ENCODE data around the gene PTPRR. TPM values are rescaled to one million over a fixed set of nuclear protein-coding genes. Genes with fewer than 3 reads are reported as not detected.

Gene PTPRR
- total and polyA plus RNA-seq, 10 of the 15 experiments (the other 5 are each of a cell fraction or from before 2014, with no cell fraction given), result 0.14 to 3.1 (median 0.42) TPM

DNA sequence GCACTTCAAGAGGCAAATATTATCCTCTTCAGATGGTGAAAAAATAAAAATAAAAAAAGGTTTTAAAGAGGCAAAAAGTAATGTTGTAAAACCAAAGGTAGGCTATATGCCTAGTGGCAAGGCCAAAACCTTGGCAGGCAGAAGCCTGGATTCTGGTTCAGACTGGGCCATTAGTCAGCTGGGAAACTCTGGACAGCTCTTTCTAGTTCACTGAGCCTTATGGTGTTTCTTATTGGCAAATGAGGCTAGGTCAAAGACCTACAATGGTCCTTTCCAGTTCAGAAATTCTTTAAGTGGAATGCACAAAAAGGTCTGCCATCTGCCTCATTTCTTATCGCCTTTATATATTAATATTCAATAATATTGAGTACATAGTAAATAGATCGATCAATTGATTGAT lies 327.9 kb downstream of the PTPRR start (continued):
- no peak for TF ChIP-seq REST (IDR thresholded peaks at IDR 0.05; ENCODE audit: low read depth, low read length)
- TF ChIP-seq RUNX3 (IDR thresholded peaks at IDR 0.05; ENCODE audit: low read length), result no peak

GRCh38 chr12:70590549-70591226 lies 329.9 kb downstream of the PTPRR start:
- Histone ChIP-seq H4K20me1 (ENCODE audit: control insufficient read depth, insufficient read depth) (no peaks in the 10 kb centered on the region), H2AFZ (ENCODE audit: control insufficient read depth, low read depth, low read length) (no peak overlapping the region), H3K4me2 (ENCODE audit: control insufficient read depth, insufficient read depth) (no peak overlapping the region), H3K4me1 (ENCODE audit: control insufficient read depth, insufficient read depth, low read length) (no peaks in the 10 kb centered on the region), H3K27ac (ENCODE audit: control insufficient read depth, insufficient read depth) (no peak overlapping the region), H3K9me3 (replicated peaks; ENCODE audit: control insufficient read depth, insufficient read depth, low read length) (no peaks in the 10 kb centered on the region), H3K4me3 (no peak overlapping the region), H3K36me3 (ENCODE audit: control insufficient read depth in 2 of 2, insufficient read depth in 2 of 2, low read length in 1 of 2) (no peaks in the 10 kb centered on the region), H3K9ac (ENCODE audit: control insufficient read depth, insufficient read depth, low read length) (no peak overlapping the region), H3K27me3 (replicated peaks in 1 of 2; ENCODE audit: control insufficient read depth in 2 of 2, insufficient read depth in 2 of 2, low read length in 1 of 2) (no peaks in the 10 kb centered on the region), H3K79me2 (ENCODE audit: control insufficient read depth, insufficient read depth, low read length) (no peaks in the 10 kb centered on the region)
- ChIA-PET POLR2A (interaction anchor here (0.7 kb wide), 1 partner anchor 500 kb away, joined by 4 read pairs; no protein-coding TSS in a partner anchor), CTCF (interaction anchor here (0.6 to 2.4 kb wide), 15 partner anchors 8 to 692 kb away, joined by 3 to 12 read pairs (median 3); no protein-coding TSS in a partner anchor), SMC1A (ENCODE audit: uncharacterized antibody, unreplicated experiment) (no interaction called here), RAD21 (ENCODE audit: unreplicated experiment) (interaction anchor here (0.7 to 1.0 kb wide), 4 partner anchors 75 to 227 kb away, joined by 3 read pairs; no protein-coding TSS in a partner anchor)
- WGBS (ENCODE audit: insufficient coverage, insufficient replicate concordance, low lambda C conversion rate, missing lambda C conversion rate), result 60% methylated on average over 3 of the region's 4 CpGs
- no peak for FAIRE-seq
- intact Hi-C loops (cut with micrococcal nuclease; ENCODE audit: unreplicated experiment) (loop anchor here (1.0 to 2.0 kb wide), 2 partner anchors 130 to 138 kb away; no protein-coding TSS in a partner anchor), in situ Hi-C loops (cut with MboI) (loop anchor here (5.0 kb wide), 1 partner anchor 137 kb away; no protein-coding TSS in a partner anchor)
- no peak for TF ChIP-seq TAF1 (IDR thresholded peaks at IDR 0.05; ENCODE audit: borderline replicate concordance, low read depth, low read length)
- TF ChIP-seq HDGF (IDR thresholded peaks at IDR 0.05), result no peak
- no peak for TF ChIP-seq KLF5 (IDR thresholded peaks at IDR 0.05; ENCODE audit: partially characterized antibody)
- TF ChIP-seq SPI1 (IDR thresholded peaks at IDR 0.05; ENCODE audit: borderline replicate concordance, insufficient read depth, low read depth, low read length), result no peak
- TF ChIP-seq YBX1 (IDR thresholded peaks at IDR 0.05), result no peak
- DNase-seq (ENCODE audit: low read depth, low spot score), result no peak
- BruUV-seq (replicated peaks), result no TSS peak
- no peak for ATAC-seq
